Cardiac septum (tissue), 1 donor: ENCODE measurements around the gene SEC23IP. TPM values are rescaled to one million over a fixed set of nuclear protein-coding genes. Genes with fewer than 3 reads are reported as not detected.

Experiments
- DNase-seq: peaks from one replicate; pipeline ENCODE4 v3.0.0-alpha.2; 2020; ENCODE audit warnings: low spot score
- intact Hi-C: fragments of 100-400 bp; cut with DNase I; formaldehyde crosslinking; loops from one replicate; pipeline ENCODE4 v1.14.0; 2022
- total RNA-seq: library from RNA; stranded (reverse); fragmentation: NEBNext Ultra II Directional; extraction: Animal tissue kit (Norgen Biotek cat#: 25700); gene quantifications from one replicate; pipeline ENCODE4 v1.2.1, GENCODE V29; 2021
- donor health status: DM: no; HTN: no; CAD: no.

Gene SEC23IP
- total RNA-seq, 1 donor from 2014 or later, result 30.7 TPM

GRCh38 chr10:119919271-119919670 is 26.7 kb downstream of the SEC23IP start:
- DNase-seq, result no peak
- intact Hi-C loops, result no loop called here

DNA sequence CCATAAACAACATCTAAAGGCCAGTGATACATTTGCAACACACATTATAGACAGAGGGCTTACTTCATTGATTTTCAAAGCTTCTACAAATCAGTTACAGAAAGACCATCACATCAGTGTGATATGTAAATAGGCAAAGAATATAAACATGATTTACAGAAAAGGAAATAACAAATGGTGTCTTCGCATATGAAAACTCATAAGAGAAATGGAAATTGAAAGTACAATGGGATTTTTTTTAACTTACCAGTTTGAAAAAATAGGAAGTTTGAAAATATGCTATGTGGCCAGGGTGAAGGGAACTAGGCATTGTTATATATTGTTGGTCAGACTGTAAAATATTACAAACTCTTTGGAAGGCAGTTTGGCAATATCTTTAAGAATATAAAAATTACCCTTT is 27.3 kb downstream of the SEC23IP start:
- DNase-seq, result no peak

DNA sequence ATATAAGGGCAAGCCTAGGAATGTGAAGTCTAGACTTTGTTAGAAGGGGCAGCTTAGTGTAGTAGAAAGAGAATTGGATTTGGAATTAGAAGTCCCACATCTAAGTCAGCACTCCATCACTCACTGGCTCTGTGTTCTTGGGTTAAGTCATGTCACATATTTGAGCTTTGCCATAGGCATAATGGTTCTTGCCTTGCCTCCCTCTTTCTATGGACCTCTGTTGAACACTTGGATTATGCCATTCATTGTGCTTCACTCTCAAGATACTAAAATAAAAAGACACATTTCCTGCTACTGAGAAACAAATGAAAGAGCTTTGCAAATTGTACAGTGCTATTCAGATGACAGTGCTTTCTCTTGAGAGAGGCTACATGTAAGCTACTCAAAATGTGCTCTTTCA is 35.9 kb downstream of the SEC23IP start:
- no peak for DNase-seq
- intact Hi-C loops, result no loop called here

More for the DNA sequence above, 27.3 kb downstream of the SEC23IP start:
- intact Hi-C loops, result no loop called here

DNA sequence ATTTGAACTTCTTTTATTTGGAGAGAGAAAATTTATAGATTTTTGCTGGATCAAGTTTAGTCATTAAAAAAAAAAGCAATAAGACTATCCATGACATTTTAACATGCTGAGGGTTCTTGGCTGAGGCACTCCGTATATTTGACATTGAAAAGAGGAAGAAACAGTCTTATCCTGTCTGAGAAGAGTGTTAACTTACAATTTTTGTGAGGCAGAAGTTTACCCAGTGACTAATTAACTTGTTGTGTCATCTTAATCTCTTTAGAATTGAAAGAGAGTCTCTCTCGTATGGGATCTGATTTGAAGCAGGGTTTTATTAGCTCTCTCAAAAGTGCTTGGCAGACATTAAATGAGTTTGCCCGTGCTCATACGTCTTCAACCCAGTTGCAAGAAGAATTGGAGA is 39.3 kb downstream of the SEC23IP start:
- intact Hi-C loops, result no loop called here
- DNase-seq, result no peak

DNA sequence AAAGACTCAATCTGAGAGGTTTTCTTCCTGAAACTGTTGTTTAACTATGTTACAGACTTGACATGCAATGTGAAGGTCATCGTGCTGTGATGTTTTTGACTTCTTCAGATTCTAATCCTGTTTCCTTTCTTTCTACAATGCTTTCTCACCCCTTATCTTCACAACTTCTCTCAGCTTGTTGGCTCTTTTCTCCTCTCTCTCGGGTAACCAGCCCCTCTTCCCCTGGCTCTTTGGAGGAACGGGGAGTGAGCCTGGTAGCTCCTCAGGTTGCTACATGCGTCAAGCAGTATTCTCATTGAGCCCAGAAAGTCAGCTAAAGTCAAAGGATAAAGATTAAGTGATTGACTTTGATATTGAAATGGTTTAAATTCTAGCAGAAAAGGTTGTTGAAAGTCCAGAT is 40.1 kb downstream of the SEC23IP start:
- intact Hi-C loops, result no loop called here
- no peak for DNase-seq

- no peak for DNase-seq
- intact Hi-C loops, result no loop called here
These were observed 40.6 kb downstream of the SEC23IP start for GRCh38 chr10:119933179-119933578.

GRCh38 chr10:119940487-119940886 is 48.0 kb downstream of the SEC23IP start:
- intact Hi-C loops, result no loop called here
- no peak for DNase-seq

DNA sequence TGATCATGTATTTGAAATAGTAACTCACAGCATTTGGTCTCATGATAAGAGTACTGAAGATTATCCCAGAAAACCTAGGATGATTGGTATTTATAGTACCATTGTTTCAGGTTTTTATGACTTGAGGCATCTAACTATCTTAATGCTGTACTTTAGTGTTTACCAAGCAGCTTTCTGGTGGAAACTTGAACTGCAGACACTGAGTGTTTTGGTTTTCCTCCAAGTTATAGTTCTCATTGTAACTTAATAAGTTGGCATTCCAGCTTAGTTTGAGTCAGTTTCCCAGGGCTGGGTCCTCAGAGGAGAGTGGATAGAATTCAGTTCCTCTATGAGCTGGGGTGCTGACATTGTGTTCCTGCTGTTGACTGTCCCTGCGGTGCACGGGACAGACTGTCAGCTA is 50.4 kb downstream of the SEC23IP start:
- intact Hi-C loops, result no loop called here

DNA sequence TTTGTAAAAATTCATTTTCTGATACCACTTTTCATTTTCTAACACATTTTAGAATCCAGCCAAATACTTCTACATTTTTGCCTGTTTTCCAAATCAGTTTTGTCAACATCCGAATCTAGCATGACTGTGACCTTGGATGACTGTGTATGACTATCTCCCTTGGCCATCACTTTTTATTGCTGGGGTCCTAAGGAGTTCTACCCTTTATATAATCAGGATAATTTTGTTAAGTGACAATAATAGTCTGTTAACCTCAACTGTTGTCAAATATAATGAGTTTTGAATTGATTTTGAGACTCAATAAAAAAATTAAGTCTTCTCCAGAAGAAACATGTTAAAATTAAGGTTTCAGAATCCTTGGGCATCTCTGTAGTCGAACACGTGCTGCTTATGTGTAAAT is 53.3 kb downstream of the SEC23IP start:
- DNase-seq, result no peak
- intact Hi-C loops, result no loop called here

More for the DNA sequence above, 50.4 kb downstream of the SEC23IP start:
- no peak for DNase-seq

DNA sequence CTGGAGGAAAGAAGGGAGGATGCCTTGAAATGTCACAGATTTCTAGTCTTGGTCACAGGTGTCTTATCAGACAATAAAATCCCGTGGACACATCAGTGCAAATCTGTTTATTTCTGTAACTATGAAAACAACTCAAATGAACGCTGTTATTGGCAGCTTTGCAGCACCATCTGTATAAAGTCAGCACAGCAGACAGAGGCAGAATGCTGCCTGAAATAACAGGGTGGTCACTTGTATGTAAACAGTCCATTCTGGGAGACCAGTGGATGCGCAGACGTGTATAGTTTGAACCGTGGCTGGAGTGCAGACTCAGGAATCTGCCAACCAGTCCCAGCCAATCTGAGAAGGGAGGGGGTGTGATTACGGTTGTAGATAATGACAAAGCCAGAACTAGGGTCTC is 54.8 kb downstream of the SEC23IP start:
- intact Hi-C loops, result no loop called here
- no peak for DNase-seq

DNA sequence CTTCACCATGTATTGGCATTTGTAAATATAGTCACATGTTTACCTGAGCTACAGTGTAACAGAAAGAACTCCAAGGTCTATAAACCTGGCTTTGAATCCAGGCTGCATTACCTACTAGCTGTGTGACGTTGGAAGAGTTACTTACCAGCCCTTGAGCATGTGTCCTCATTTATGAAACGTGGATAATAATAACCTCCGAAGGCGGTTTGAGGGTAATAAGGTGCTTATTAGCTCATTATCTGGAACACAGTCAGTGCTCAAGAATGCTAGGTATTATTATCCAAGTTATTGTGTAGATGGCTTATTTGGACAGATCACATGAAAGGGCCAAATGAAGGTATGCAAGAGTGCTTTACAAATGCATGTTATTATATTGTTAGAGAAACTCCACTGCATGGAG is 64.9 kb downstream of the SEC23IP start:
- intact Hi-C loops, result no loop called here
- no peak for DNase-seq

- intact Hi-C loops, result no loop called here
- DNase-seq, result no peak
These were observed 70.3 kb downstream of the SEC23IP start for GRCh38 chr10:119962837-119963236.

GRCh38 chr10:119967066-119967465 is 74.5 kb downstream of the SEC23IP start:
- DNase-seq, result no peak

DNA sequence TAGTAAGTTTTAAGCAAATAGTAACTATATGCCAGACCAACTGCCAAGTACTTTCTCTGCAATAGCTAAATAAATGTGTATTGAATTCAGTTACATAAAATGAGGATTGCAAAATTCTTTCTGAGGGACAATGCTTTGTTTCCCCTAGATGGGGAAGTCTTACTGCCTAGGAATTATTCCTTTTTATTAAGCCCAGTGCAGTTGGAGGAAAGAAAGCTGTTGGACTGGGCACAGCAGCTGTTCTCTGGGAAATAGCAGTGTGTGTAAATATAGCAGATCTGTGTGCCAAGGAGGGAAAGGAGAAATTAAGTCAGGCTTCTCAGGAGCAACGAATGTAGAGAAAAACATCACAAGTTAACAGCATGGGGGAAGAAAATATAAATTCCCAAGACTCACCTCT is 77.1 kb downstream of the SEC23IP start:
- intact Hi-C loops, result no loop called here
- DNase-seq, result no peak

More at GRCh38 chr10:119967066-119967465, 74.5 kb downstream of the SEC23IP start:
- intact Hi-C loops, result no loop called here

DNA sequence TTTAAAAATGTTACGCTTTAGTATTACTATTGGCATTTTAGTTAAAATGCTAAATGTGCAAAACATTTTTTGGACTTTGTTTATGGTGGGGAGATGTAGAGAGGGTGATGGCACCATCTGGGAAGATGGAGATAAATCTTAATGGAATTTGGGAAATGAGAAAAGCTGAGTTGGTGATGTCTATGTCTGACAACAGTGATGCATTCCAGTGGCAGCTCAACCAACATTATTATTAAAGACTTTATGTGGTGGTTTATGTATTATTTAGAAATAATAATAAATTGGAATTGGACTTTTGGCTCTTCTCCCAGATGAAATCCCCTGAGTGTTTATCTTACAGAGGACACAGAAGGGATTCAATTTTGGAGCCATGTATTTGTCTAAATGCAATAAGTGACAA is 77.6 kb downstream of the SEC23IP start:
- intact Hi-C loops, result no loop called here
- DNase-seq, result no peak

GRCh38 chr10:119970963-119971362 is 78.4 kb downstream of the SEC23IP start:
- DNase-seq, result no peak
- intact Hi-C loops, result no loop called here

DNA sequence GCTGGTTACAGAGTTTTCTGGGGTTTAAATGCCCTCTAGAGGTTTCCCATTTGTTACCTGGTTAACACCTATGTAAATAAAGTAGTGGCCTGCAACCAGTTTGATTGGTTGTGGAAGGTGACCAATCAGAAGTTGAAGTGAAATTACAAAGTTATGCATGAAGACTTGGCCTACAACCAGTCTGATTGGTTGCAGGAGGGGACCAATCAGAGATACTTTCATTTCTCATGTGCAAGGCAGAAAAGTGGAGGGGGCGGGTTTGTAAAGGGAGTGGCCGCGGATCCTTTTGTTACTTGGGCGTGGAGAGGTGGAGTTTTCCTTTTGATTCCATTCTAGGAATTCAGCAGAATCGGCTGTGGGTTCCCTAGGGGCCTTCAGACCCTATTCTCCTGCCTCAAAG is 80.8 kb downstream of the SEC23IP start:
- intact Hi-C loops, result no loop called here
- DNase-seq, result no peak

GRCh38 chr10:119976421-119976820 is 83.9 kb downstream of the SEC23IP start:
- DNase-seq, result no peak
- intact Hi-C loops, result no loop called here

DNA sequence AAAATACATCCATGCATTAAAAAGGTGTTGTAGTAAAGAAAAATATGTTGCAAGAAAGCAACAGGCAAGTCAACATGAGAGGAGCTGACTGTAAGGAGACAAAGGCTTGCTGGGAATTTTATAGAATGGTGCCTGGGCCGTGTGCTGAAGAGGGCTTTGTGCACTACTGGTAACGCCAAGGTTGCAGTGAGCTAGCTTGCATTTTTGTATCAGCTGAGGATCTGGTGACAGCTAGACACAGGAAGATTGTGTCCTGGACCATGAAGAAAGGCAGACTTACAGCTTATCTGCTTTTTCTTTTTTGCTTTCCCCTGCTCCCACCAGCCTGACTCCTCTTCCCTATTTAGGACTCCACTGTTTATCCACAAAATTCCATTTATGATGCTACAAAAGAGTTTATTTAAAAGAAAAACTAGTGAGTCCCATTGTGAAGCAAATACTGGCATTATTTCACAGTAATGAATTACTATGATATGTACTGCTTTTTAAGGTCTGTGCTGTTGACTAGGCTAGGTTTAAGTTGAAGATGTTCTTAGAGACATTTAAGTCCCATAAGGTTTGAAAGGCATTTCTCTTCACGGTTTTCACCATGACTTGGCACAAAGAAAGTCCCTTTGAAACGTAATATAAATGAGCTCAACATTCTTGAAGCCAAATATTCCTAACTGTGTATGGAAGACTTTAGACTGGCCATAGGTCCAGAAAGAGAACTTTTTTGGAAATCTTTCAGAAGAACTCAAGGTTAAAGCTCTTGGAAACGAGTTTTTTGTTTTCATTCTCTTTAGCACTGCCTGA is 88.6 kb downstream of the SEC23IP start:
- intact Hi-C loops, result no loop called here
- no peak for DNase-seq

- no peak for DNase-seq
These were observed 89.3 kb downstream of the SEC23IP start for GRCh38 chr10:119981826-119982225.

GRCh38 chr10:119988333-119988732 is 95.8 kb downstream of the SEC23IP start:
- DNase-seq, result no peak
- intact Hi-C loops, result no loop called here

More at GRCh38 chr10:119981826-119982225, 89.3 kb downstream of the SEC23IP start:
- intact Hi-C loops, result no loop called here

- intact Hi-C loops, result no loop called here
- DNase-seq, result no peak
These were observed 97.4 kb downstream of the SEC23IP start for GRCh38 chr10:119989966-119990365.
